CD4-positive, alpha-beta T cell treated with Interleukin-4 for 4 hours (primary cell): ENCODE data around the gene CIZ1.

Experiments used
- DNase-seq: peaks from one replicate; pipeline ENCODE4 v3.0.0-alpha.2; 2020

CIZ1 gene

DNA sequence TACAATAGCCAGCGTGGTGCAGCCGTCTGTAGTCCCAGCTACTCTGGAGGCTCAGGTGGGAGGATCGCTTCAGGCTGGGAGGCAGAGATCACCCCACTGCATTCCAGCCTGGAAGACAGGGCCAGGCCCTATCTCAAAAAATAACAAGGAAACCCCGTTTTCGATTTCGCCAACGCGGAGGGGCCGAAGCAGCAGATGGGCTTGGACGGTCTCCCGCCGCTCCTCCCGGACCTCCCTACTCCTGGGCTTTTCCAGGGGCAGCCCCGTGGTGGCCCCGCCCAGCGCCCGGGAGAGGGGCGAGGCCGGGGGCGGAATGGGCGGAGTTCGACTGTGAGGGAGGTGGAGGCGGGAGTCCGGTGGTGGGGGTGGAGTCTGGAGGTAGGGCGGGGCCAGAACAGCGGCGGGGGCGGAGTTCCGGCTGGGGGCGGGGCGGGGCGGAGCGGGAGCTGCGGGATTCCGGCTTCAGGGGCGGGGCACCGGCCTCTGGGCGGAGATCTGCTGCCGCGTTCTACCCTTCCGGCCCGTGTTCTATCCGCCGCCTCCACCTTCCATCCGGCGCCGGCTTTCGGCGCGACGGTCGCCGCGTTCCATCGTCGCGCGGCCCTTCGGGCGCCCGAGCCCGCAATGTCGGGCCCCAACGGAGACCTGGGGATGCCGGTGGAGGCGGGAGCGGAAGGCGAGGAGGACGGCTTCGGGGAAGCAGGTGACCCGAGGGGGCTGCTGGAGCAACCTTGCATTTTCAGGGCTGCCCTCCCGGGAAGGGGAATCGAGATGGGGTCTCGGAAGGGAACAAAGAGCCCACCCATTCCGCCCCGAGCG, 31.4 kb downstream of the CIZ1 start, which contains the start of gene BBLN:
BBLN (plus strand) TSS at position 482 of the 819 bp plus-strand sequence; CDS start at position 625, 143 bp downstream.
- peak; percentile 89 for DNase-seq

DNA sequence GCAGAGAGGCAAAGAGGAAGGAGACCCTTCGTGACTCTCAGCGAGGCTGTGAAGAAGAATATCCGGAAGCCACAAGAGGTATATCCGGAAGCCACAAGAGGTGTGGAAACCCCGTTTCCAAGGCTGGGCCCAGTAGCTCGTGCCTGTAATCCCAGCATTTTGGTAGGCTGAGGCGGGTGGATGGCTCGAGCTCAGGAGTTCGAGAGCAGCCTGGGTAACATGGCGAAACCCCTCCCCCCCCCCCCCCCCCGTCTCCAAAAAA, 31.9 kb downstream of the CIZ1 start:
- peak; percentile 60 for DNase-seq

DNA sequence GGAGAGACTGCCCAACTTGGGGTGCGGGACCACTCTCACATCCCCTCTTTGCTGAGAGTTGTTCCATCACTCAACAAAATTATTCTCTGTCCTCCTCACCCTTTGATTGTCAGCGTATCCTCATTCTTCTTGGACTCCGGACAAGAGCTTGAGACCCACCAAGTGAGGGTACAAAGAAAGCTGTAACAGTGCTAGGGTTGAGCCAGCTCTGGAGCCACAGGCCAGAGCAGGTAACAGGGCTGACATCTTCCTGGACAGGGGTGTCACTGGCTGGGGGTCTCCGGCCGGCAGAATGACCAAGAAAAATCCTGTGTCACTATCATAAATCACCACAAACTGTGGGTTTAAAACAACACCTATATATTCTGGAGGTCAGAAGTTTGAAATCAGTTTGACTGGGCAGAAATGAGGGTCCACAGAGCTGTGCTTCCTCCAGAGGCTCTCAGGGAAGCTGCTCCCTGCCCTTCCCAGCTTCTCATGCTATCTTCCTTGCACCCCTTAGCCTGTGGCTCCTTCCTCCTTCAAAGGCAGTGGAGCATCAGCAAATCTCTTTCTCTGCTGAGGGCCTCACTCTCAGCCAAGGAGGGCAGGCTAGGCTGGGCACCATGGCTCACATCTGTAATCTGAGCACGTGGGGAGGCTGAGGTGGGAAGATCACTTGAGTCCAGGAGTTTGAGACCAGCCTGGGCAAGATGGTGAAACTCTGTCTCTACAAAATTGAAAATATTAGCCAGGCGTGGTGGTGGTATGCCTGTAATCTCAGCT, 35.5 kb downstream of the CIZ1 start:
- no peak for DNase-seq

DNA sequence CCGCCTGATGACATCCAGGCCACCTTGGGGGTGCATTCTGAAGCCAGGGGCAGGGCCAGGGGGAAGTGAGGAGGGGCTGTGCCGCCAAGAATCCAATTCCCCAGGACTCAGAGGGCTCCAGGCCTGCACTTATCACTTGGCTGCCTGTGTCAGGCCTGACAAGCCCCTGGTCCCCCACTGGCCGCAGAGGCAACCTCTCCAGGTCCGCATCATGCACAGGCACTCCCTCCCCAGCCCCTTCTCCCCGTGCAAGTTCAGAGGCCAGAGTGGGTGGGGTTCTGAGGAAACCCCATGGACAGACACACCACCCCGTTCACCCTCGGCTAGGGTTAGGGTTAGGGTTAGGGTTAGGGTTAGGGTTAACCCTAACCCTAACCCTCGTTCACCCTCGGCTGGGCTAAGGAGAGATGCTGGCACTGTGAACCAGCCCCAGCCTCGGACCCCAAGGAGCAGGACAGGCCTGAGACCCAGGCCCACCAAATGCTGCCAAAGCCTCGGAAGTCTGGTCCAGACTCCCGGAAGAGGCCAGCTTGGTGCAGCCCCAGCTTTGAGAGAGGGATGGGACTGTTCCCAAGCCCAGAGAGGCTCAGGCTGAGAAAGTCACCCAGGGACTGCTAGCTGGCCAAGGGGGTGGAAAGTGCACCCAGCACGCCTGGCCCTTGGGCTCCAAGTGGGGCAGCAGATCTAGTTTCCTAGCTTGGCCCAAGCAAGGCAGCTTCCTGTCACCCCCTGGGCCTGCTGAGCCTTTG, 37.3 kb downstream of the CIZ1 start:
- DNase-seq = no peak

DNA sequence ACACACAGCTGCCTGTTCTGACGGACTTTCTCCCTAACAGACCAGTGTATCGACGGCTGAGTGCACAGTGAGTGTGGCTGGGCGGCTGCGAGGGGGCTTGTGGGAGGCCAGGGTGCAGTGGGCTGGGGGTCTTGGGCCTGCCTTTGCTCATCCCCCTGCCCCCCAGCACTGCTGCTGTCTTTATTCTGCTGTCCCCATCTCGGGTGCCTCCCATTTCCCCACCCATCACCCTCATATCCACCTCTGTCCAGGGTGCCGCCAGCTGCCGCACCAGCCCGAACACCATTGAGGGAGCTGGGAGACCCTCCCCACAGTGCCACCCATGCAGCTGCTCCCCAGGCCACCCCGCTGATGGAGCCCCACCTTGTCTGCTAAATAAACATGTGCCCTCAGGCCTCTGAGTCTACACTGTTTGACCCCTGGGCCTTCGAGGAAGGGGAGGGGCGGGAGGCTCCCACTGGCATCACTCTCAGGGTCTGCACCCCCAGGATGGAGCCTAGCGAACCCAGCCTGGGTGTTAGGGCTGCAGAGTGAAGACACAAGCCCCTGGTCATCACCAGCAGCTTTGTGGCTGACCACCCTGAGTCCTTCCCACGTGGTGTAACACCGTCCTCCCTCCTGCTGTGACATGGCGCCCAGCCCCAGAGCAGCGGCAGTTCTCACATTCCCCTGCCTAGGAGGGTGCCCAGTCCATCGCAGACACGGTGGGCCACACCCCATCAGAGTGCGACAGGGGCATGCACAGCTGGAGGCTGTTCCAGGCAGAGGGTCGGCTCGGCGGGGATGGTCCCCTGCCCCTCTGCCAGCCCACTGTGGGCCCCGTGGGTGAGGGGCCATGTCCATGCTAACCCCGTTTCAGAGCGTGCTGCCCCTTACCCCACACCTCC, 38.1 kb downstream of the CIZ1 start:
- DNase-seq = no peak

DNA sequence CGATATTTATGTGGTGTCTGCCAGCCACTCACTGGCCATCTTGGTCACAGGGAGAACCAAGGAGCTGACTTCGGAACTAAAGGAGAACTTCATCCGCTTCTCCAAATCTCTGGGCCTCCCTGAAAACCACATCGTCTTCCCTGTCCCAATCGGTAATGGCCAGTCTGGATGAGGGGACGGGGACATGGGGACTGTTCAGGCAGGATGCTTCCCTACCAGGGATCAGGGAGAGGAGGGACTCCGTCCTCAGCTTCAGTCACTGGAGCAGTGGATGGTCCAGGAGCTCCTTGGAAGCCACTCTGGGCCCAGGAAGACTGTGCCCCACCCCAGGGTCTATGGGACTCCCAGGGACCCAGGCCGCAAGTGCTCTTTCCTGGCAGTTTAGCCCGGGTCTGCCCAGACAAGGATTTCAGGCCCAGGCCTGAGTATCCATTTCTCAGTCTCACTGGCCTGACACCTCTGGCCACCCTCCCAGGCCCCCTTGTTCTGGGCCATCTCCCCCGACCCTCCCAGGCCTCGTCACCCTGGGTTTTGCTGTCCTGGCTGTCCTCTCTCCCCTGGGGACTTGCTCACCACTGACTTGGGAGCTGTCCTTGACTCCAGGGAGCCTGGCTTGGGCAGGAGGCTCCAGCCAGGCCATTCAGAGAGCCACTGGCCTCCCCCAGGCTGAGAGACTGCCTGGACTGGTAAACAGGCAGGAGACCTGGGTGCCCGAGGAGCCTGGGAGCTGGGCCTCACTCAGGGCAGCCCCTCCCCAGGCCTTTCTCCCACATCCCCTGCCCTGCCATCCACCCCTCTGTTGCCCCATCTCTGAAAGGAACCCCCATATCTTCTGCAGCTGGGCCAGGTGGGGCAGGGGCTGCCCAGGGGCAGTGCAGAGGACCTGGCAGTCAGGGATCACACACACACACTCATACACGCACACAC, 39.0 kb downstream of the CIZ1 start:
- DNase-seq = no peak

DNA sequence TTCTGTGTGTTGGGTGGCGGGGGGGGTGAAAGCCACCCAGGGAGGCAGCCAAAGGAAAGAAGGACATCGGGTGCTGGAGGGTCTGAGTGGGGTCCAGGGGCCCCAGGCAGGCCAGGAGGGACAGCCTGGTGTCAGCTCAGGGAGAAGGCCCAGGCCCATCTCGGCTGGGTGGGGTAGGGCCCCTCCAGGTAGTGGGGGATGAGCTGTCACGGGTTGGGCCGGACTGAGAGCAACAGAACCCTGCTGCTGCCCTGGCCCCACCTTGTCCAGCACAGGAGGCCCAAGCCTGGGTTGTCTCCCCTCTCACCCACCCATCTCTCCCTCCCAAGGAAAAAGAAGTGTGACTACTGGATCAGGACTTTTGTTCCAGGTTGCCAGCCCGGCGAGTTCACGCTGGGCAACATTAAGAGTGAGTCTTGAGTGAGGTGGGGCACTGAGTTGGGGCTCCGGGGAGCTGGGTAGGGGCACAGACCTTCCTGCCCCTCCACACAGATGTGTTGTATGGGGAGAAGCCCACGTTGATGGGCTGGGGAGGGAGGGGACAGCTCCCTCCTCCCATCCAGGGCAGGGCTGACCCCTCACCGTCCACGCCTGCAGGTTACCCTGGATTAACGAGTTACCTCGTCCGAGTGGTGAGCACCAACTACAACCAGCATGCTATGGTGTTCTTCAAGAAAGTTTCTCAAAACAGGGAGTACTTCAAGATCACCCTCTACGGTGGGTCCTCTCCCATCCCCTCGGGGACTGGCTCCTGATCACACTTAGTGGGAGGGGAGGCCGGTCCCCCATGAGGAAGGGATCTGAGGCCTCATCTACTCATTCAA, 39.9 kb downstream of the CIZ1 start:
- DNase-seq = no peak

DNA sequence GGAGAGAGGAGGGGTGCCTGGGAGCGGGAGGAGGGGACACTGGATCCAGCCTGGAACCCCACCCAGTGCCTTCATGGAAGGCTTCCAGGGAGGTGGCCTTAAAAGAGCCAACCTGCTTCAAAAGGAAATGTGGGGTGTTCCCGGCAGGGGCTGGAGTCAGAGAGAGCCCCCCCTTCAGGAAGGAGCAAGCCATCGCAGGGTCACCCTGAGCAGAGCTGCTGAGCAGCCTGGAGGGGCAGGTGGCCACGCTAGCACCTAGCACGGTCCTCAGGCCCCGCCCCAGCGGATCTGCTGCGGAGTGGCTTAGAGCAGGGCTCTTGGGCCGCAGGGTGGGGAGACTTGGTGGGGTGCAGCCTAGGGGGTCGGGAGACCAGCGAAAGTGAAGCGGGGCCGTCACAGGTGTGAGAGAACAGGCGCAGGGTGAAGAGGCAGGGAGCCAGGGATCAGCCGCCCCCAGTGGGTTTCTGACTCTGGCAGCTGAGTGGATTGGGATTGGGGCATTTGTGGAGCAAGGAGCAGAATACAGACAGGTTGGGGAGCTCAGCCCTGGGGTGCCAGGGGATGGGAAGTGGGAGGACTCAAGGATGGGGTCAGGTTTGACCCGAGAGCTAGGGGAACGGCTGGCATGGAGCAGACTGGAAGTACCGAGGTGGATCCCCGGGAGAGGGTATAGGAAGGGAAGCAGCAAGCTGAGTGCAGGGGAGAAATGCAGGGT, 40.6 kb downstream of the CIZ1 start:
- no peak for DNase-seq

DNA sequence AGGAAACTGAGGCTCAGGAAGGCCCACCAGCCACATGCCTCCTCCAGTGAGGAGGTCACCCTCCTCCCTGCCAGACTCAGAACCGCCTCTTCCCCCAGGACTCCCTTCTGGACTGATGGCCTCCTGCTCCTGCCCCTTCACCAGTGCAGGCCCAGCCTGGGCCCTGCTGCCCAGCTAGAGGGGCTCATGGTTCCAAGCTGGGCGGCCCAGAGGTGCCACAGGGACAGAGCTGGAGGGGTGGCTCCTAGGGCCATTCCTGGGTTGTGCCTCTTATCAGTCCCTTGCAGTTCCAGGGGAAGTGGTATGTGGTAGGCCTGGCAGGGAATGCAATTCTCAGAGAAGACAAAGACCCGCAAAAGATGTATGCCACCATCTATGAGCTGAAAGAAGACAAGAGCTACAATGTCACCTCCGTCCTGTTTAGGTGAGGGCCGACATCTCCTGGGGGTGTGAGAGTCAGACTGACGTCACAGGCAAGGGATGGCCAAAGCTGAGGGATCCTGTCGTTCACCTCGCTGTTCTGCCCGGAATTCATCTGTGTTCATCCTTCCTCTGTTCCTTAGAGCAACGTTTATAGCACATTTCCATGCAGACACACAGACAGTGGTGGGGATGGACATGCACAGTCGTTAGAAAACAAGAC, 41.3 kb downstream of the CIZ1 start:
- DNase-seq = no peak

DNA sequence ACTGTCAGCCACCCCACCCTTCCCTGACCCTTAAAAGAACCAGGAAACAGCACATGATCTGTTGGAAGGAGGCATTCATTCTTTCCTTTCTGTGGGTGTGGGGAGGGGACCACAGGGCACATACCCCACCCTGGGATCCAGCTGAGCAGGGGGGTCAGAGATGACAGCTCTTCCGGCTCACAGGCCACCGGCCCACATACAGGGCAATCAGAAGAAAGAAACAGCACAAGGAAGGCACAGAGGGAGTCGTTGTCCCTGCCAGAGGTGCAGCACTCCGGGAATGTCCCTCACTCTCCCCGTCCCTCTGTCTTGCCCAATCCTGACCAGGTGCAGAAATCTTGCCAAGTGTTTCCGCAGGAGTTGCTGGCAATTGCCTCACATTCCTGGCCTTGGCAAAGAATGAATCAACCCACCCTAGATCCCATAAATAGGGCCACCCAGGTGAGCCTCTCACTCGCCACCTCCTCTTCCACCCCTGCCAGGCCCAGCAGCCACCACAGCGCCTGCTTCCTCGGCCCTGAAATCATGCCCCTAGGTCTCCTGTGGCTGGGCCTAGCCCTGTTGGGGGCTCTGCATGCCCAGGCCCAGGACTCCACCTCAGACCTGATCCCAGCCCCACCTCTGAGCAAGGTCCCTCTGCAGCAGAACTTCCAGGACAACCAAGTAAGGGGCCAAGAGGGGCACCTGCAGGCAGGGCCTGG, 42.2 kb downstream of the CIZ1 start, which contains the start of gene LCN2:
LCN2 (plus strand) TSS at position 453 of the 701 bp plus-strand sequence; CDS start at position 526, 73 bp downstream.
- DNase-seq = no peak

DNA sequence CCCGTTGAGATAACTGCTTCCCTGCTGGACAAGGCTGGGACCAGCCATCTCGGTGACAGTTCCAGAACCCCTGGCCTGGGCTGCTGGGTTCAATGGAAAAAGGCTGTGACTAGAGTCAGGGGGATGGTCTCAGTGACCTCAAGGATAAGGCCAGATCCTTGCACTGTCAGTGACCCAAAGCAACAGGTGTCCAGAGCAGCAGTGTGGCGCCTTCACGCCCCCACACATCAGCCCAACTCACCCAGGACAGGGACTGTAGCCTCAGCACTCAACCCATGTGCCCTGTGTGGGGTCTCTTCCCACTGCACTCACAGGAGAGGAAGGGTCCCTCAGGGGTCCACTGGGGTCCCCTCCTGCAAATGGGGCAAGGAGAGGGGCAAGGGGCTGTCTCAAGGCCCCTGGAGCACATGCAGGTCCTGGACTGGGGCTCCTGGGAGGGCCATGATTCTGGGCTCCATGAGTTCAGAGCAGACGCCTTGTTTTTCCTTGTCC, 42.8 kb downstream of the CIZ1 start:
- DNase-seq = no peak

DNA sequence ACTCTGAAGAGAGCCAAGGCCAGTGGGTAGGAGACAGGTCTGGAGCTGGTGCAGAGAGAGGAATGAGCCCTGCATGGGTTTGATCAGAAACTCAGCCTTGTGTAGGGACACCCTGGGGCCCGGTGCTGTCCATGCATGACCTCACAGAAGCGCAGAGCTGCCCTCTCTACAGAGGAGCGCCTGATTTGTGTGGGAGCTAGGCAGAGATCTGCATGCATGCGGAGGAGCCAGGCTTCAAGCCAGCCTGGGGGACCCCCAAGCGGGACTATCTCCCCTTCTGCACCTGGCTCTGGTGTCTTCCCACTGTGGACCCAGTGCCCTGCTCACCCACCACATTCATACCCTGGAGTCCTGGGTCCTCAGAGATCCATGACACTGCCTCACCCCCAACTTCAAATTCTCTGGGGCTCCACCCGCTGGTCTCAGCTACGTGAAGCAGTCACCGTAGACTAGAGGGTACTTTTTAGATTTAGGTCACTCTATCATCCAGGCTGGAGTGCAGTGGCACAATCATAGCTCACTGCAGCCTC, 44.7 kb downstream of the CIZ1 start:
- DNase-seq = no peak

DNA sequence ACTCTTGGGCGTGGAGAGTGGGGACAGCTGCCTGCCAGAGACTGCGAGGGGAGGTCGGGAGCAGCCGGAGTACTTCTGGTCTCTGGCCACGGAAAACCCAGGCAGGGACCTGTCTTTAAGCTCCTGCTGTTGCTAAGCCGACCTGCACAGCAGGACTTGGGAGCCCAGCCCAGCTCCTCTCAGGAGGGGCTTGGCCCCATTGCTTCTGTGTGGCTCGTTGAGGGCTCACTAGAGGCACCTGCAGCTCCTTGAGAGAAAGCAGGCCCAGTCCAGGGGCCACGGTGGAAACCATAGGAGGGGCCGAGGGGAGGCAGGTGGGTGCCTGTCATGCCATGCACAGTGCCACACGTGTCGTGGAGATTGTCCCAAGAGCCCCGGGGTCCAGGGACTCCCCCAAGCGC, 45.4 kb downstream of the CIZ1 start:
- no peak for DNase-seq

DNA sequence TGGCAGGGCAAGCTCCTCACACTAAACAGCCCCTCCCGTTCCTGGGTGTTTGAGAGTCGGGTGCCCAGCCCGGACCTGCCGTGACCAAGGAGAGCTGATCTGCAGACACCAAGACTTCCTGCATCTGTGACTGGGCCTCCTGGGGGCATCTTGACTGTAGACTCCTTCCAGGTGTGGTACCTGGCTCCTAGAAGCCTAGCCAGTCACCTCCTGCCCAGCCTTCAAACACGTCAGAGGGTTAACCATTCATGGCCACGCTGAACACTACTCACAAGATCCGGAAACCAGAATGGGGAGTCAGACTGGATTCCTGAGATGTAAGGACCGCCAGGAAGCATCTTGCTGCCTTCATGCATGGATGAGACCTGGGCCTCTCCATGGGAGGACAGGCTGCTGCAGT, 45.8 kb downstream of the CIZ1 start:
- no peak for DNase-seq

DNA sequence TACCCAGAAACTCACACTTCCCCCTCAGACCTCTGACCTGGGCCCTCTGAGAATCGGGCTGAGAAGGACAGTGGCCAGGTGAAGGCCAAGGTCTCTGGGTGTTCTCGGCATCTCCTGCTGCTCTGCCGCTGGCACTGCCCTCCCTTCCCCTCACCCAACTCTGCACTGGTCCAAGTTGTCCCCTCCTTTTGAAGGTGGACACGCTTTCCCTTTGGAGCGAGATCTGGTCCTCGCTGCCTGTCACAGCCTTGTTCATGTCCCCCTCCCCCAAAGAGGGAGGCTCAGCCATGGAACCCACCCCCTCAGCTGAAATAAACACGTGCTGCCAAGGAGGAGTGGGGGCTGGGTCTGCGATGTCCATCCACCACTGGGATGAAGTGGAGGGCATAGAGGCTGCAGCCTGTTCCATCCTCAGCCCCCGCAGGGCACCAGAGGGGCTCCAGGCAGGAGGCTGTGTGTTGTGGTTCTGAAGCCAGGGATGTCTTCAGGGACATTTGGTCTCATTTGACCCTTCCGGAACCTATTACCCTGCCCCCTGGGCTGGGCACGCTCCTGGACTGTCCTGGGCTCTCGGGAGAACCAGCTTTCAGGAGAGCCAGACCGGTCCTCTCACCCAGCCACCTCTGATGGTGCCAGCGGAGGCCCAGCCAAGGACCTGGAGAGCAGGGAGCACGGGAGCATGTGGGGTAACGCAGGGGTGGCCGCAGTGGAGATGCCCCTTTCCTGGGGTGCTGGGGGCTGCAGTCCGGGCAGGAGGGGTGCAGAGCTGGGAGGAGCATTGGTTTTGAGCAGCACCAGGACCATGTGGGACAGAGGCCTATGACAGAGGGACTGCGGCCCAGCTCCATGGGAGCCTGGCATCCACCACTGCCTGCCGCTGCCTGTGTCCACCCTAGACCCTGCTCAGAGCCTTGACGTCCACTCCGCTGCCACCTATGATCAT, 46.9 kb downstream of the CIZ1 start:
- DNase-seq = no peak

DNA sequence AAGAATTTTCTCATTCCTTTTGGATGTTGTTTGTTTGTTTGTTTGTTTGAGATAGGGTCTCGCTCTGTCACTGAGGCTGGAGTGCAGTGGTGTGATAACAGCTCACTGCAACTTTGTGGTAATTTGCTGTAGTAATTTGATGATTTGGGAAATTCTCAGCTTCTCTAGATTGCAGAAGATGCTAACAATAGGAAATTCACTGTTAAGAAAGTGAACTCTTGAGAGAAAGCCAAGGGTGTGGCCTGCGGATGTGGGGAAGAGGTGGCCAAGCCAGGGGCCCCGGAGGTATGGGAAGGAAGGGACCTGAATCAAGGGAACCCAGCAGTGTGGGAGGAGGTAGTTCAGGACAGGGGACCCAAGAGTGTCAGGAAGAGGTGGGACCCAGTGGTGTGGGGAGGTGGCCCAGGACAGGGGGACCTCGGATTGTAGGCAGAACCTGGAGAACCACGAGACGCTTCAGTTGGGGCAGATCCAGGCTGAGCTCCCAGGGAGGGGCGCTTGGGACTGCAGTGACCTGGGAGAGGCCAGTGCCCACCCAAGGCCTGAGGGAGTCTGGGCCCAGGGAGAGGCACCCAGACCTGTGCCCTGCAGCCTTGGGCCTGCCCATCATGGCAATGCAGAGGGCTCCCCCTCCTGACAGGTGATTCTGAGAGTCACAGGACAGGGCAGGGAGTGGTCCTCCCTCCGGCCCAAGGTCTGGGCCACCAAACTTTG, 47.7 kb downstream of the CIZ1 start:
- DNase-seq = no peak
